Transverse colon (tissue), 4 donors: ENCODE data around the gene SELENOI. TPM values are rescaled to one million over a fixed set of nuclear protein-coding genes. Genes with fewer than 3 reads are reported as not detected.

Experiments
- DNase-seq: peaks from one replicate; pipeline ENCODE4 v3.0.0-alpha.2; 2019
- H3K27ac ChIP-seq, 4 donors: fragments of 200-600 bp; sonication (generic); 2 replicates each; pipeline ENCODE4 v1.5.1; 2016 to 2018; ENCODE audit warnings: inconsistent platforms in 4 of 4
- H3K27me3 ChIP-seq: fragments of 200-600 bp; sonication (generic); 2 replicates; pipeline ENCODE4 v1.5.1; 2017; ENCODE audit warnings: inconsistent platforms
- H3K36me3 ChIP-seq, 4 donors: fragments of 200-600 bp; sonication (generic); 2 replicates each; pipeline ENCODE4 v1.5.1; 2017 to 2019; ENCODE audit warnings: inconsistent platforms in 4 of 4
- H3K4me1 ChIP-seq, 4 donors: fragments of 200-600 bp; sonication (generic); 2 replicates each; pipeline ENCODE4 v1.5.1; 2017 to 2020; ENCODE audit warnings: inconsistent platforms in 4 of 4
- H3K4me3 ChIP-seq, 4 donors: fragments of 200-600 bp; sonication (generic); 1 replicate in 1 of 4; 2 replicates in 3 of 4; pipeline versions ENCODE4 v1.5.1 to v1.6.1; 2017 to 2019; ENCODE audit warnings: inconsistent platforms in 4 of 4
- H3K9me3 ChIP-seq, 2 donors: fragments of 200-600 bp; sonication (generic); 2 replicates each; pipeline ENCODE4 v1.5.1; 2017 to 2019; ENCODE audit warnings: inconsistent platforms in 2 of 2
- CTCF ChIP-seq, 5 experiments: fragments of 200-600 bp in 3 of 5; fragments of 450-650 bp in 2 of 5; sonication (generic) in 3 of 5; IDR thresholded peaks; 1 replicate in 2 of 5; 2 replicates in 3 of 5; pipeline ENCODE4 v1.5.1; 2016 to 2017; ENCODE audit warnings: antibody characterized with exemption in 5 of 5, inconsistent platforms in 3 of 5, mild to moderate bottlenecking in 2 of 5, moderate library complexity in 1 of 5
- EP300 ChIP-seq: sonication (generic); formaldehyde crosslinking; IDR thresholded peaks from one replicate; pipeline ENCODE4 v1.6.1; 2017; ENCODE audit warnings: antibody characterized with exemption, low read depth
- POLR2A ChIP-seq: fragments of 450-650 bp; IDR thresholded peaks from one replicate; pipeline ENCODE4 v1.6.1; 2016; ENCODE audit warnings: antibody characterized with exemption, mild to moderate bottlenecking, moderate library complexity
- POLR2AphosphoS5 ChIP-seq, 3 donors: sonication (generic); formaldehyde crosslinking; IDR thresholded peaks; one replicate each; pipeline ENCODE4 v1.6.1; 2016; ENCODE audit warnings: antibody characterized with exemption in 3 of 3
- WGBS, 2 donors: methylation state at CpG; one replicate each; pipeline ENCODE4 v1.1.5; 2018; ENCODE audit warnings: low coverage in 1 of 2; 5-methylcytosine and 5-hydroxymethylcytosine counted together
- in situ Hi-C, 4 donors: fragments of 200-750 bp; cut with MboI; loops; one replicate each; pipeline versions ENCODE4 v1.15.0 to v1.15.1; 2017; ENCODE audit warnings: low sequenced_read_pairs in 3 of 4, low pct_ligation_motif_present in 1 of 4, low pct_unique_long_range_greater_than_20kb in 1 of 4
- intact Hi-C: fragments of 100-400 bp; cut with DNase I; formaldehyde crosslinking; loops from one replicate; pipeline ENCODE4 v1.15.1; 2023; ENCODE audit warnings: low total_unique reads
- total RNA-seq, 4 donors: library from RNA; depleted of rRNA; stranded (reverse); fragments of >200 nt; gene quantifications; one replicate each; pipeline ENCODE4 v1.1.0, GENCODE V29; 2016

Gene SELENOI
- total RNA-seq, 4 donors from 2014 or later, result 12.1 to 37.4 (median 26.9) TPM

- peaks cover 0 to 7% (median 0%) of the 10 kb centered on the region in 4 donors for H3K4me1 ChIP-seq
- H3K36me3 ChIP-seq, result no peaks in the 10 kb centered on the region
- in situ Hi-C loops (no loop called here), intact Hi-C loops (no loop called here)
- TF ChIP-seq CTCF (IDR thresholded peaks at IDR 0.05) (no peak), EP300 (no peak), POLR2A (no peak), POLR2AphosphoS5 (IDR thresholded peaks at IDR 0.05) (no peak)
- H3K27ac ChIP-seq, result no peak overlapping the region
- no peak overlapping the region for H3K4me3 ChIP-seq
- WGBS, 2 donors, result 81 to 82% methylated on average over 6 to 9 of the region's 9 CpGs
- H3K27me3 ChIP-seq, result no peaks in the 10 kb centered on the region
- no peaks in the 10 kb centered on the region for H3K9me3 ChIP-seq
- no peak for DNase-seq
Observed at GRCh38 chr2:26355038-26355995, 9.4 kb downstream of the SELENOI start.

GRCh38 chr2:26356111-26356510, 10.2 kb downstream of the SELENOI start:
- intact Hi-C loops, result no loop called here
- 94 to 100% methylated on average over 2 of the region's 2 CpGs for WGBS, 2 donors
- H3K27ac ChIP-seq, result no peak overlapping the region

GRCh38 chr2:26356771-26357170, 10.8 kb downstream of the SELENOI start:
- 79 to 94% methylated on average over 2 of the region's 2 CpGs for WGBS, 2 donors
- peaks cover 0 to 7% (median 0%) of the 10 kb centered on the region in 4 donors for H3K4me1 ChIP-seq
- in situ Hi-C loops, result no loop called here
- TF ChIP-seq CTCF (IDR thresholded peaks at IDR 0.05) (no peak), EP300 (no peak), POLR2AphosphoS5 (IDR thresholded peaks at IDR 0.05) (no peak), POLR2A (no peak)
- no peak overlapping the region for H3K4me3 ChIP-seq
- DNase-seq, result no peak
- H3K27me3 ChIP-seq, result no peaks in the 10 kb centered on the region
- H3K27ac ChIP-seq, result no peak overlapping the region
- intact Hi-C loops, result no loop called here
- H3K36me3 ChIP-seq, result no peaks in the 10 kb centered on the region
- no peaks in the 10 kb centered on the region for H3K9me3 ChIP-seq

More at GRCh38 chr2:26356111-26356510, 10.2 kb downstream of the SELENOI start:
- TF ChIP-seq POLR2A (no peak), CTCF (IDR thresholded peaks at IDR 0.05) (no peak), POLR2AphosphoS5 (IDR thresholded peaks at IDR 0.05) (no peak), EP300 (no peak)
- Histone ChIP-seq H3K4me1 (peaks cover 0 to 7% (median 0%) of the 10 kb centered on the region in 4 donors), H3K4me3 (no peak overlapping the region), H3K36me3 (no peaks in the 10 kb centered on the region), H3K27me3 (no peaks in the 10 kb centered on the region), H3K9me3 (no peaks in the 10 kb centered on the region)
- no peak for DNase-seq
- in situ Hi-C loops, result no loop called here

GRCh38 chr2:26359886-26360473, 14.0 kb downstream of the SELENOI start:
- no peak overlapping the region for H3K27ac ChIP-seq
- 92 to 100% methylated on average over 3 to 4 of the region's 4 CpGs for WGBS, 2 donors
- H3K36me3 ChIP-seq, result no peaks in the 10 kb centered on the region
- no peak for DNase-seq
- TF ChIP-seq EP300 (no peak), POLR2AphosphoS5 (IDR thresholded peaks at IDR 0.05) (no peak), CTCF (IDR thresholded peaks at IDR 0.05) (no peak), POLR2A (no peak)
- no peaks in the 10 kb centered on the region for H3K9me3 ChIP-seq
- H3K27me3 ChIP-seq, result no peaks in the 10 kb centered on the region
- intact Hi-C loops (no loop called here), in situ Hi-C loops (no loop called here)
- no peak overlapping the region for H3K4me3 ChIP-seq
- peaks cover 0 to 19% (median 4%) of the 10 kb centered on the region in 4 donors for H3K4me1 ChIP-seq
